ENCODE data around the gene ADAD1.

DNA sequence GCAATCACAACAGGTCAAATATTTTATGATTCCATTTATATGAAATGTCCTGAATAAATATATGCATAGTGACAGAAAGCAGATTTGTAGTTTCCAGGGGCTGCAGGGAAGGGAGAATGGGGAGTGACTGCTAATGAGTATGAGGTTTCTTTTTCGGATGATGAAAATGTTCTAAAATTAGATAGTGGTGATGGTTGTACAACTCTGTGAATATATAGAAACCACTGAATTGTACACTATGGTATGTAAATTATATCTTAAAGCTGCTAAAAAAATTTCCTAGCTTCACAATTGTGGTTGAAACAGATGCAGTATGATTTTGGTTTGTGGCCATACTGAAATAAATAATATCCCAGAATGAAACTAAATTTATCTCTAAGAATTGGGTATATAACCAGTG is 90.6 kb downstream of the ADAD1 start:
- TF ChIP-seq, protein P1, sequence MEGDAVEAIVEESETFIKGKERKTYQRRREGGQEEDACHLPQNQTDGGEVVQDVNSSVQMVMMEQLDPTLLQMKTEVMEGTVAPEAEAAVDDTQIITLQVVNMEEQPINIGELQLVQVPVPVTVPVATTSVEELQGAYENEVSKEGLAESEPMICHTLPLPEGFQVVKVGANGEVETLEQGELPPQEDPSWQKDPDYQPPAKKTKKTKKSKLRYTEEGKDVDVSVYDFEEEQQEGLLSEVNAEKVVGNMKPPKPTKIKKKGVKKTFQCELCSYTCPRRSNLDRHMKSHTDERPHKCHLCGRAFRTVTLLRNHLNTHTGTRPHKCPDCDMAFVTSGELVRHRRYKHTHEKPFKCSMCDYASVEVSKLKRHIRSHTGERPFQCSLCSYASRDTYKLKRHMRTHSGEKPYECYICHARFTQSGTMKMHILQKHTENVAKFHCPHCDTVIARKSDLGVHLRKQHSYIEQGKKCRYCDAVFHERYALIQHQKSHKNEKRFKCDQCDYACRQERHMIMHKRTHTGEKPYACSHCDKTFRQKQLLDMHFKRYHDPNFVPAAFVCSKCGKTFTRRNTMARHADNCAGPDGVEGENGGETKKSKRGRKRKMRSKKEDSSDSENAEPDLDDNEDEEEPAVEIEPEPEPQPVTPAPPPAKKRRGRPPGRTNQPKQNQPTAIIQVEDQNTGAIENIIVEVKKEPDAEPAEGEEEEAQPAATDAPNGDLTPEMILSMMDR (IDR thresholded peaks at IDR 0.05), result no peak
- TF ChIP-seq POLR2A (IDR thresholded peaks at IDR 0.05), result no peak

Measured in uterus (tissue), 2 donors.